HEK293 (cell line): ENCODE measurements around the gene TACR2.
A peak's percentile ranks its signal among the peaks of the same experiment; 100 is the strongest.

Experiments
- BCL11B ChIP-seq: fragments of 450-650 bp; formaldehyde crosslinking; IDR thresholded peaks from 2 replicates; pipeline ENCODE4 v1.5.1; 2016; ENCODE audit warnings: low read depth, missing biosample characterization, missing genetic modification characterization
- GFI1B ChIP-seq: fragments of 450-650 bp; formaldehyde crosslinking; IDR thresholded peaks from 2 replicates; pipeline ENCODE4 v1.5.1; 2016; ENCODE audit warnings: missing biosample characterization, missing genetic modification characterization
- SCRT2 ChIP-seq: fragments of 450-650 bp; formaldehyde crosslinking; IDR thresholded peaks from 2 replicates; pipeline ENCODE4 v1.5.1; 2016; ENCODE audit warnings: missing biosample characterization, missing genetic modification characterization
- ZIC2 ChIP-seq: fragments of 450-650 bp; formaldehyde crosslinking; IDR thresholded peaks from 2 replicates; pipeline ENCODE4 v1.5.1; 2016; ENCODE audit warnings: missing biosample characterization, missing genetic modification characterization
- ZNF112 ChIP-seq: fragments of 450-650 bp; formaldehyde crosslinking; IDR thresholded peaks from 2 replicates; pipeline ENCODE4 v1.5.0; 2017; ENCODE audit warnings: missing biosample characterization, missing genetic modification characterization
- ZNF214 ChIP-seq: fragments of 450-650 bp; formaldehyde crosslinking; IDR thresholded peaks from 2 replicates; pipeline ENCODE4 v1.5.1; 2017; ENCODE audit warnings: missing biosample characterization, mild to moderate bottlenecking, missing genetic modification characterization, borderline replicate concordance
- ZNF239 ChIP-seq: fragments of 450-650 bp; formaldehyde crosslinking; IDR thresholded peaks from 2 replicates; pipeline ENCODE4 v1.5.1; 2016; ENCODE audit warnings: missing biosample characterization, missing genetic modification characterization
- ZNF302 ChIP-seq: fragments of 450-650 bp; formaldehyde crosslinking; IDR thresholded peaks from 2 replicates; pipeline ENCODE4 v1.5.1; 2016; ENCODE audit warnings: missing biosample characterization, missing genetic modification characterization, low read depth
- ZNF311 ChIP-seq: fragments of 450-650 bp; formaldehyde crosslinking; IDR thresholded peaks from 2 replicates; pipeline ENCODE4 v1.5.1; 2017; ENCODE audit warnings: missing biosample characterization, missing genetic modification characterization, borderline replicate concordance
- ZNF394 ChIP-seq: fragments of 450-650 bp; formaldehyde crosslinking; IDR thresholded peaks from 2 replicates; pipeline ENCODE4 v1.5.1; 2016; ENCODE audit warnings: missing biosample characterization, missing genetic modification characterization, mild to moderate bottlenecking, moderate library complexity, borderline replicate concordance
- ZNF404 ChIP-seq: fragments of 450-650 bp; formaldehyde crosslinking; IDR thresholded peaks from 2 replicates; pipeline ENCODE4 v1.5.1; 2017; ENCODE audit warnings: missing biosample characterization, missing genetic modification characterization
- ZNF416 ChIP-seq: fragments of 450-650 bp; formaldehyde crosslinking; IDR thresholded peaks from 2 replicates; pipeline ENCODE4 v1.5.1; 2016; ENCODE audit warnings: missing biosample characterization, missing genetic modification characterization
- ZNF521 ChIP-seq: fragments of 450-650 bp; formaldehyde crosslinking; IDR thresholded peaks from 2 replicates; pipeline ENCODE4 v1.5.1; 2017; ENCODE audit warnings: missing biosample characterization, mild to moderate bottlenecking, missing genetic modification characterization
- ZNF670 ChIP-seq: fragments of 450-650 bp; formaldehyde crosslinking; IDR thresholded peaks from 2 replicates; pipeline ENCODE4 v1.5.1; 2016; ENCODE audit warnings: missing biosample characterization, missing genetic modification characterization, low read depth
- ZSCAN16 ChIP-seq: fragments of 450-650 bp; formaldehyde crosslinking; IDR thresholded peaks from 2 replicates; pipeline ENCODE4 v1.5.1; 2016; ENCODE audit warnings: missing biosample characterization, missing genetic modification characterization
- ZSCAN23 ChIP-seq: fragments of 450-650 bp; formaldehyde crosslinking; IDR thresholded peaks from 2 replicates; pipeline ENCODE4 v1.5.1; 2016; ENCODE audit warnings: missing biosample characterization, missing genetic modification characterization
- TF ChIP-seq, protein P1 (sequence below): fragments of 450-650 bp; formaldehyde crosslinking; IDR thresholded peaks from 2 replicates; pipeline ENCODE4 v1.5.1; 2017; ENCODE audit warnings: missing biosample characterization, missing genetic modification characterization
- TF ChIP-seq, protein P2 (sequence below): fragments of 450-650 bp; formaldehyde crosslinking; IDR thresholded peaks from 2 replicates; pipeline ENCODE4 v1.5.1; 2016; ENCODE audit warnings: missing biosample characterization, missing genetic modification characterization
- TF ChIP-seq, protein P3 (sequence below): fragments of 450-650 bp; formaldehyde crosslinking; conservative IDR thresholded peaks from 2 replicates; pipeline ENCODE4 v1.5.1; 2016; ENCODE audit warnings: low read depth, missing biosample characterization, missing genetic modification characterization
- TF ChIP-seq, protein P4 (sequence below): fragments of 450-650 bp; formaldehyde crosslinking; conservative IDR thresholded peaks from 2 replicates; pipeline ENCODE4 v1.5.1; 2016; ENCODE audit warnings: low read depth, missing biosample characterization, missing genetic modification characterization
- TF ChIP-seq, protein P5 (sequence below): fragments of 450-650 bp; formaldehyde crosslinking; IDR thresholded peaks from 2 replicates; pipeline ENCODE4 v1.5.1; 2016; ENCODE audit warnings: missing biosample characterization, missing genetic modification characterization

TACR2 gene

DNA sequence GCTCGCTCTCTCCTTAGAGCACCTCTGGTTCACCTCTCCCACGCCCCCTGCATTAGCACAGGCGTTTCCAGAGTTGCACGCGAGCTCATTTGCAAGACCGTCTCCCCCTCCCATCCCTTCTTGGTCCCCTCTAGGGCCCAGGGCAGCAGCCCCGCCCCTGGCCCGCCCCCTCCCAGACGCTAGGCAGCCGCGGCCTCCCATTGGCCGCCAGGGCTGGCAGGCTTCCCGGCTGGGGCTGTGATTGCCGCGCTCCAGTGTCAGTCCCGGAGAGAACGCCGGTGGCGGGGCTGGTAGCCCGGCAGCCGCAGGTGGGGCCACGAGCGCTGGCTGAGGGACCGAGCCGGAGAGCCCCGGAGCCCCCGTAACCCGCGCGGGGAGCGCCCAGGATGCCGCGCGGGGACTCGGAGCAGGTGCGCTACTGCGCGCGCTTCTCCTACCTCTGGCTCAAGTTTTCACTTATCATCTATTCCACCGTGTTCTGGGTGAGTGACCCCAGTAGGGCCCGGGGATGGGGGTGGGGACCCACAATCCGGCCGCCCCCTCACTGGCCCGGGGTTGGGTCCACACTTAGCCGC is 34.6 kb upstream of the TACR2 start, which contains the start of gene TSPAN15 (continued):
- TF ChIP-seq, protein P1, sequence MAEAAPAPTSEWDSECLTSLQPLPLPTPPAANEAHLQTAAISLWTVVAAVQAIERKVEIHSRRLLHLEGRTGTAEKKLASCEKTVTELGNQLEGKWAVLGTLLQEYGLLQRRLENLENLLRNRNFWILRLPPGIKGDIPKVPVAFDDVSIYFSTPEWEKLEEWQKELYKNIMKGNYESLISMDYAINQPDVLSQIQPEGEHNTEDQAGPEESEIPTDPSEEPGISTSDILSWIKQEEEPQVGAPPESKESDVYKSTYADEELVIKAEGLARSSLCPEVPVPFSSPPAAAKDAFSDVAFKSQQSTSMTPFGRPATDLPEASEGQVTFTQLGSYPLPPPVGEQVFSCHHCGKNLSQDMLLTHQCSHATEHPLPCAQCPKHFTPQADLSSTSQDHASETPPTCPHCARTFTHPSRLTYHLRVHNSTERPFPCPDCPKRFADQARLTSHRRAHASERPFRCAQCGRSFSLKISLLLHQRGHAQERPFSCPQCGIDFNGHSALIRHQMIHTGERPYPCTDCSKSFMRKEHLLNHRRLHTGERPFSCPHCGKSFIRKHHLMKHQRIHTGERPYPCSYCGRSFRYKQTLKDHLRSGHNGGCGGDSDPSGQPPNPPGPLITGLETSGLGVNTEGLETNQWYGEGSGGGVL (tag by site-specific recombination) = no peak
- no peak for TF ChIP-seq ZIC2 (tag by site-specific recombination)
- no peak for TF ChIP-seq ZNF416 (tag by site-specific recombination)
- no peak for TF ChIP-seq ZNF302 (tag by site-specific recombination)
- TF ChIP-seq, protein P2, sequence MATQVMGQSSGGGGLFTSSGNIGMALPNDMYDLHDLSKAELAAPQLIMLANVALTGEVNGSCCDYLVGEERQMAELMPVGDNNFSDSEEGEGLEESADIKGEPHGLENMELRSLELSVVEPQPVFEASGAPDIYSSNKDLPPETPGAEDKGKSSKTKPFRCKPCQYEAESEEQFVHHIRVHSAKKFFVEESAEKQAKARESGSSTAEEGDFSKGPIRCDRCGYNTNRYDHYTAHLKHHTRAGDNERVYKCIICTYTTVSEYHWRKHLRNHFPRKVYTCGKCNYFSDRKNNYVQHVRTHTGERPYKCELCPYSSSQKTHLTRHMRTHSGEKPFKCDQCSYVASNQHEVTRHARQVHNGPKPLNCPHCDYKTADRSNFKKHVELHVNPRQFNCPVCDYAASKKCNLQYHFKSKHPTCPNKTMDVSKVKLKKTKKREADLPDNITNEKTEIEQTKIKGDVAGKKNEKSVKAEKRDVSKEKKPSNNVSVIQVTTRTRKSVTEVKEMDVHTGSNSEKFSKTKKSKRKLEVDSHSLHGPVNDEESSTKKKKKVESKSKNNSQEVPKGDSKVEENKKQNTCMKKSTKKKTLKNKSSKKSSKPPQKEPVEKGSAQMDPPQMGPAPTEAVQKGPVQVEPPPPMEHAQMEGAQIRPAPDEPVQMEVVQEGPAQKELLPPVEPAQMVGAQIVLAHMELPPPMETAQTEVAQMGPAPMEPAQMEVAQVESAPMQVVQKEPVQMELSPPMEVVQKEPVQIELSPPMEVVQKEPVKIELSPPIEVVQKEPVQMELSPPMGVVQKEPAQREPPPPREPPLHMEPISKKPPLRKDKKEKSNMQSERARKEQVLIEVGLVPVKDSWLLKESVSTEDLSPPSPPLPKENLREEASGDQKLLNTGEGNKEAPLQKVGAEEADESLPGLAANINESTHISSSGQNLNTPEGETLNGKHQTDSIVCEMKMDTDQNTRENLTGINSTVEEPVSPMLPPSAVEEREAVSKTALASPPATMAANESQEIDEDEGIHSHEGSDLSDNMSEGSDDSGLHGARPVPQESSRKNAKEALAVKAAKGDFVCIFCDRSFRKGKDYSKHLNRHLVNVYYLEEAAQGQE = no peak
- TF ChIP-seq ZNF239 = no peak
- TF ChIP-seq ZNF311 = no peak
- TF ChIP-seq, protein P3, sequence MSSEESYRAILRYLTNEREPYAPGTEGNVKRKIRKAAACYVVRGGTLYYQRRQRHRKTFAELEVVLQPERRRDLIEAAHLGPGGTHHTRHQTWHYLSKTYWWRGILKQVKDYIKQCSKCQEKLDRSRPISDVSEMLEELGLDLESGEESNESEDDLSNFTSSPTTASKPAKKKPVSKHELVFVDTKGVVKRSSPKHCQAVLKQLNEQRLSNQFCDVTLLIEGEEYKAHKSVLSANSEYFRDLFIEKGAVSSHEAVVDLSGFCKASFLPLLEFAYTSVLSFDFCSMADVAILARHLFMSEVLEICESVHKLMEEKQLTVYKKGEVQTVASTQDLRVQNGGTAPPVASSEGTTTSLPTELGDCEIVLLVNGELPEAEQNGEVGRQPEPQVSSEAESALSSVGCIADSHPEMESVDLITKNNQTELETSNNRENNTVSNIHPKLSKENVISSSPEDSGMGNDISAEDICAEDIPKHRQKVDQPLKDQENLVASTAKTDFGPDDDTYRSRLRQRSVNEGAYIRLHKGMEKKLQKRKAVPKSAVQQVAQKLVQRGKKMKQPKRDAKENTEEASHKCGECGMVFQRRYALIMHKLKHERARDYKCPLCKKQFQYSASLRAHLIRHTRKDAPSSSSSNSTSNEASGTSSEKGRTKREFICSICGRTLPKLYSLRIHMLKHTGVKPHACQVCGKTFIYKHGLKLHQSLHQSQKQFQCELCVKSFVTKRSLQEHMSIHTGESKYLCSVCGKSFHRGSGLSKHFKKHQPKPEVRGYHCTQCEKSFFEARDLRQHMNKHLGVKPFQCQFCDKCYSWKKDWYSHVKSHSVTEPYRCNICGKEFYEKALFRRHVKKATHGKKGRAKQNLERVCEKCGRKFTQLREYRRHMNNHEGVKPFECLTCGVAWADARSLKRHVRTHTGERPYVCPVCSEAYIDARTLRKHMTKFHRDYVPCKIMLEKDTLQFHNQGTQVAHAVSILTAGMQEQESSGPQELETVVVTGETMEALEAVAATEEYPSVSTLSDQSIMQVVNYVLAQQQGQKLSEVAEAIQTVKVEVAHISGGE = no peak
- TF ChIP-seq ZNF670 (tag by site-specific recombination) = no peak
- TF ChIP-seq ZNF214 = no peak
- TF ChIP-seq, protein P4, sequence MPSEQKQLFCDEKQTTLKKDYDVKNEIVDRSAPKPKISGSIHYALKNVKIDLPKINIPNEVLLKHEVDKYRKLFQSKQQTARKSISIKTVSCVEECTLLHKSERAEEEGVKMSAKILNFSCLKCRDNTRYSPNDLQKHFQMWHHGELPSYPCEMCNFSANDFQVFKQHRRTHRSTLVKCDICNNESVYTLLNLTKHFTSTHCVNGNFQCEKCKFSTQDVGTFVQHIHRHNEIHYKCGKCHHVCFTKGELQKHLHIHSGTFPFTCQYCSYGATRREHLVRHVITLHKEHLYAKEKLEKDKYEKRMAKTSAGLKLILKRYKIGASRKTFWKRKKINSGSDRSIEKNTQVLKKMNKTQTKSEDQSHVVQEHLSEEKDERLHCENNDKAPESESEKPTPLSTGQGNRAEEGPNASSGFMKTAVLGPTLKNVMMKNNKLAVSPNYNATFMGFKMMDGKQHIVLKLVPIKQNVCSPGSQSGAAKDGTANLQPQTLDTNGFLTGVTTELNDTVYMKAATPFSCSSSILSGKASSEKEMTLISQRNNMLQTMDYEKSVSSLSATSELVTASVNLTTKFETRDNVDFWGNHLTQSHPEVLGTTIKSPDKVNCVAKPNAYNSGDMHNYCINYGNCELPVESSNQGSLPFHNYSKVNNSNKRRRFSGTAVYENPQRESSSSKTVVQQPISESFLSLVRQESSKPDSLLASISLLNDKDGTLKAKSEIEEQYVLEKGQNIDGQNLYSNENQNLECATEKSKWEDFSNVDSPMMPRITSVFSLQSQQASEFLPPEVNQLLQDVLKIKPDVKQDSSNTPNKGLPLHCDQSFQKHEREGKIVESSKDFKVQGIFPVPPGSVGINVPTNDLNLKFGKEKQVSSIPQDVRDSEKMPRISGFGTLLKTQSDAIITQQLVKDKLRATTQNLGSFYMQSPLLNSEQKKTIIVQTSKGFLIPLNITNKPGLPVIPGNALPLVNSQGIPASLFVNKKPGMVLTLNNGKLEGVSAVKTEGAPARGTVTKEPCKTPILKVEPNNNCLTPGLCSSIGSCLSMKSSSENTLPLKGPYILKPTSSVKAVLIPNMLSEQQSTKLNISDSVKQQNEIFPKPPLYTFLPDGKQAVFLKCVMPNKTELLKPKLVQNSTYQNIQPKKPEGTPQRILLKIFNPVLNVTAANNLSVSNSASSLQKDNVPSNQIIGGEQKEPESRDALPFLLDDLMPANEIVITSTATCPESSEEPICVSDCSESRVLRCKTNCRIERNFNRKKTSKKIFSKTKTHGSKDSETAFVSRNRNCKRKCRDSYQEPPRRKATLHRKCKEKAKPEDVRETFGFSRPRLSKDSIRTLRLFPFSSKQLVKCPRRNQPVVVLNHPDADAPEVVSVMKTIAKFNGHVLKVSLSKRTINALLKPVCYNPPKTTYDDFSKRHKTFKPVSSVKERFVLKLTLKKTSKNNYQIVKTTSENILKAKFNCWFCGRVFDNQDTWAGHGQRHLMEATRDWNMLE (tag by site-specific recombination) = no peak
- TF ChIP-seq GFI1B = no peak
- TF ChIP-seq ZSCAN23 (tag by site-specific recombination) = no peak
- TF ChIP-seq ZNF394 (tag by site-specific recombination) = no peak
- TF ChIP-seq BCL11B (tag by site-specific recombination) = no peak
- TF ChIP-seq SCRT2 (tag by site-specific recombination) = peak; percentile 83
- TF ChIP-seq ZNF404 (tag by site-specific recombination) = no peak
- TF ChIP-seq ZSCAN16 (tag by site-specific recombination) = no peak
- TF ChIP-seq, protein P5, sequence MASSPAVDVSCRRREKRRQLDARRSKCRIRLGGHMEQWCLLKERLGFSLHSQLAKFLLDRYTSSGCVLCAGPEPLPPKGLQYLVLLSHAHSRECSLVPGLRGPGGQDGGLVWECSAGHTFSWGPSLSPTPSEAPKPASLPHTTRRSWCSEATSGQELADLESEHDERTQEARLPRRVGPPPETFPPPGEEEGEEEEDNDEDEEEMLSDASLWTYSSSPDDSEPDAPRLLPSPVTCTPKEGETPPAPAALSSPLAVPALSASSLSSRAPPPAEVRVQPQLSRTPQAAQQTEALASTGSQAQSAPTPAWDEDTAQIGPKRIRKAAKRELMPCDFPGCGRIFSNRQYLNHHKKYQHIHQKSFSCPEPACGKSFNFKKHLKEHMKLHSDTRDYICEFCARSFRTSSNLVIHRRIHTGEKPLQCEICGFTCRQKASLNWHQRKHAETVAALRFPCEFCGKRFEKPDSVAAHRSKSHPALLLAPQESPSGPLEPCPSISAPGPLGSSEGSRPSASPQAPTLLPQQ (tag by site-specific recombination) = peak; percentile 97
- TF ChIP-seq ZNF112 (tag by site-specific recombination) = no peak
- TF ChIP-seq ZNF521 (tag by site-specific recombination) = no peak
